SH-SY5Y (cell line): ENCODE measurements around the gene LYAR.

Experiments
- GATA2 ChIP-seq: IDR thresholded peaks from 2 replicates; pipeline ENCODE4 v1.6.1; 2011; ENCODE audit warnings: mild to moderate bottlenecking, low read depth, low read length
- GATA3 ChIP-seq: IDR thresholded peaks from 2 replicates; pipeline ENCODE4 v1.6.1; 2011; ENCODE audit warnings: low read depth, mild to moderate bottlenecking, low read length, moderate library complexity

- no peak for TF ChIP-seq GATA2
- no peak for TF ChIP-seq GATA3
These were observed 48.5 kb upstream of the LYAR start for GRCh38 chr4:4338210-4339001.
